Measurements from ENCODE around the gene RAI1. TPM values are rescaled to one million over a fixed set of nuclear protein-coding genes. Genes with fewer than 3 reads are reported as not detected.
"Not testable (repeated sequence)": the region's sequence is repeated elsewhere in the genome, so short reads cannot be mapped to it uniquely, and the experiment has no call there.

Gene RAI1
- total RNA-seq, 1 donor from 2014 or later: 31.2 TPM

GRCh38 chr17:17636272-17636885, 44.9 kb upstream of the RAI1 start:
- ChIA-PET POLR2A (interaction anchor here (0.7 kb wide), 1 partner anchor 20 kb away, joined by 3 read pairs; no protein-coding TSS in a partner anchor), CTCF (interaction anchor here (1.3 kb wide), 1 partner anchor 140 kb away, joined by 3 read pairs; no protein-coding TSS in a partner anchor)
- H3K4me3 Mint-ChIP-seq: no peak overlapping the region
- TF ChIP-seq CTCF (IDR thresholded peaks at IDR 0.05): no peak
- intact Hi-C loops (cut with micrococcal nuclease): no loop called here
- no peaks in the 10 kb centered on the region for H3K36me3 Mint-ChIP-seq (ENCODE audit: low read depth)
- H3K27me3 Mint-ChIP-seq: peaks cover 1% of the 10 kb centered on the region
- H3K4me1 Mint-ChIP-seq: peaks cover 3% of the 10 kb centered on the region
- ATAC-seq (ENCODE audit: low read depth): no peak
- H3K9me3 Mint-ChIP-seq: peaks cover 4% of the 10 kb centered on the region
- no peak for DNase-seq
- no peak overlapping the region for H3K27ac Mint-ChIP-seq

DNA sequence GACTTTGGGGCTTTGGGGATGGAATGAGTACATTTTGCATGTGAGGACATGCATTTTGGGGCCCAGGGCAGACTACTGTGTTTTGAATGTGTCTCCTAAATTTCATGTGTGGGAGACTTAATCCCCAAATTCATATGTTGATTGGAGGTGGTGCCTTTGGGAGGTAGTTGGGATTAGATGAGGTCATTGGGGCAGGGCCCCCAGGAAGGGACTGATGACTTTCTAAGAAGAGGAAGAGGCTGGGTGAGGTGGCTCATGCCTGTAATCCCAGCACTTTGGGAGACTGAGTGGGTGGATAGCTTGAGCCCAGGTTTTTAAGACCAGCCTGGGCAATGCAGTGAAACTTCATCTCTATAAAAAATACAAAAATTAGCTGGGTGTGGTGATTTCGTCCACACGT, 42.8 kb upstream of the RAI1 start:
- ChIA-PET CTCF (interaction anchor here (1.0 to 1.3 kb wide), 2 partner anchors 142 to 283 kb away, joined by 4 to 5 read pairs; no protein-coding TSS in a partner anchor), POLR2A (no interaction called here)
- DNase-seq: no peak
- Mint-ChIP-seq H3K27me3 (peaks cover 1% of the 10 kb centered on the region), H3K4me3 (no peak overlapping the region), H3K9me3 (peaks cover 4% of the 10 kb centered on the region), H3K27ac (no peak overlapping the region), H3K4me1 (peaks cover 3% of the 10 kb centered on the region), H3K36me3 (ENCODE audit: low read depth) (no peaks in the 10 kb centered on the region)
- intact Hi-C loops (cut with micrococcal nuclease): no loop called here
- no peak for TF ChIP-seq CTCF (IDR thresholded peaks at IDR 0.05)
- no peak for ATAC-seq (ENCODE audit: low read depth)

- H3K4me1 Mint-ChIP-seq; H3K27me3 Mint-ChIP-seq; DNase-seq; ATAC-seq (ENCODE audit: low read depth); H3K9me3 Mint-ChIP-seq; H3K36me3 Mint-ChIP-seq (ENCODE audit: low read depth); H3K4me3 Mint-ChIP-seq; H3K27ac Mint-ChIP-seq: not testable (repeated sequence)
- intact Hi-C loops (cut with micrococcal nuclease): loop anchor here (5.0 kb wide), 2 partner anchors 278 to 637 kb away; no protein-coding TSS in a partner anchor
- POLR2A ChIA-PET: interaction anchor here (0.7 kb wide), 1 partner anchor 15 kb away, joined by 4 read pairs; no protein-coding TSS in a partner anchor
- CTCF ChIA-PET: interaction anchor here (4.1 kb wide), 1 partner anchor 143 kb away, joined by 65 read pairs; the partner anchor contains the start of gene RASD1
These were observed 41.5 kb upstream of the RAI1 start for GRCh38 chr17:17639661-17640270.

DNA sequence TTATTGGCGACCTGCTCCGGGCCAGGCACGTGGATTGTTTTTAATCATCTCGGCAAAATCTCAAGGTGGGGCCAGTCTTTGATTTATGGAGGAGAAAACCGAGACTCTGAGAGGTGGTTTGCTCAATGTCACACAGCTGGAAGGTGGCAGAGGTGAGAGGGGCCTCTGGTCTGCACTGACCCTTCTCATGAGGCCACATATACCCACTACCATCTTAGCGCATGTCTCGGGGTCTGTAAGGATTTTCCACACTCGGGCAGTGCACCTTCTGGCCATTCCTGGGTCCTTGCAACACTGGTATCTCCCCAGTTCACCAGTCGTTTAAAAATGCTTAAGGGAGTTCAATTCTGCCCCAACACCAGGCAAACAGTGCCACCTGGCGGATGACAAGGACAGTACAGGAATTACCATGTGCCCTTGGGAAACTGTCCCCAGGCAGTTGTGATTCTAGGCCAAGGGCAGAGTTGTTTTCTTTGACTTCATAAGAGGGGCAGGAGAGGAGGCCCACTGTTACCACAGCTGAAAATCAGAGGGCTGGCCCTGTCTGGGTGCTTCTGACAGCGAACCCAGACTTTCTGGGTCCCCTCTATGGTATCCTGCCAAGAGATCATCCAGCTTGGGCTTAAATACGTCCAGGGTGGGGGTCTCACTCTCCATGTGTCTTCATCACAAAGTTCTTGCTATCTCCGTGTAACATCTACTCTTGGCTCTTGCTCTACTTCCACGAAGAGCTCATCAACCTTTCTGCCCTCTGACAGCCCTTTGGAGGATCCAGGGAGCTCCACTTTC, 39.4 kb upstream of the RAI1 start:
- H3K27ac Mint-ChIP-seq: no peak overlapping the region
- ATAC-seq (ENCODE audit: low read depth): peak; percentile 94
- intact Hi-C loops (cut with micrococcal nuclease): loop anchor here (1.0 to 5.0 kb wide), 5 partner anchors 146 to 640 kb away; partner anchors contain the start of gene RASD1

DNA sequence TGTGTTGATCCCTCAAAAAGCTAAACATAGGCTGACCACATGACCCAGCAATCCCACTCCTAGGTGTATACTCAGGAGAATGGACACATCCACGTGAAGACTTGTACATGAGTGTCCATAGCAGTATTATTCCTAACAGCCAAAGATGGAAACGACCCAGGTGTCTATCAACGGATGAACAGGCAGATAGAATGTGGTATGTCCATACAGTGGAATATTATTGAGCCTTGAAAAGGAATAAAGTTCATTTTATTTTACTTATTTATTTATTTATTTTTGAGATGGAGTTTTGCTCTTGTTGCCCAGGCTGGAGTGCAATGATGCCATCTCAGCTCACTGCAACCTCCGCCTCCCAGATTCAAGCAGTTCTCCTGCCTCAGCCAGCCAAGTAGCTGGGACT, 36.1 kb upstream of the RAI1 start:
- H3K27me3 Mint-ChIP-seq; DNase-seq; H3K9me3 Mint-ChIP-seq; H3K4me1 Mint-ChIP-seq; POLR2A ChIA-PET; H3K36me3 Mint-ChIP-seq (ENCODE audit: low read depth); CTCF ChIA-PET; H3K4me3 Mint-ChIP-seq; intact Hi-C loops (cut with micrococcal nuclease); H3K27ac Mint-ChIP-seq; ATAC-seq (ENCODE audit: low read depth): not testable (repeated sequence)

More for the DNA sequence above, 39.4 kb upstream of the RAI1 start:
- POLR2A ChIA-PET: interaction anchor here (0.5 to 0.6 kb wide), 2 partner anchors 14 to 489 kb away, joined by 3 read pairs; no protein-coding TSS in a partner anchor
- no peak overlapping the region for H3K4me3 Mint-ChIP-seq
- no peaks in the 10 kb centered on the region for H3K9me3 Mint-ChIP-seq
- no peaks in the 10 kb centered on the region for H3K4me1 Mint-ChIP-seq
- DNase-seq: peak; percentile 67
- peaks cover 4% of the 10 kb centered on the region for H3K27me3 Mint-ChIP-seq
- CTCF ChIA-PET: interaction anchor here (0.8 to 4.1 kb wide), 7 partner anchors 9 to 287 kb away, joined by 3 to 65 read pairs (median 8); partner anchors contain the start of gene RASD1
- H3K36me3 Mint-ChIP-seq (ENCODE audit: low read depth): no peaks in the 10 kb centered on the region
- TF ChIP-seq CTCF (IDR thresholded peaks at IDR 0.05): peak; percentile 70
